A673 (cell line): ENCODE measurements around the gene TSC22D2.

Source experiments
- CTCF ChIP-seq: fragments of 300-800, 200-600 bp; sonication (generic); conservative IDR thresholded peaks from 2 replicates; pipeline ENCODE4 v1.5.1; 2017; ENCODE audit warnings: low read depth, mild to moderate bottlenecking, antibody characterized with exemption, low read length, moderate library complexity, mixed read lengths
- EZH2 ChIP-seq: fragments of 200-600 bp; sonication (generic); IDR thresholded peaks from 2 replicates; pipeline ENCODE4 v1.6.1; 2017; ENCODE audit warnings: borderline replicate concordance, low read depth, mild to moderate bottlenecking, mixed read lengths, antibody characterized with exemption, low read length; ENCODE audit not compliant: poor library complexity, severe bottlenecking

GRCh38 chr3:150453353-150453752, 45.3 kb downstream of the TSC22D2 start:
- TF ChIP-seq CTCF (no peak), EZH2 (no peak)
